Glutamatergic neuron (in vitro differentiated cells): ENCODE measurements around the gene CLK2. TPM values are rescaled to one million over a fixed set of nuclear protein-coding genes. Genes with fewer than 3 reads are reported as not detected.

Experiments
- DNase-seq: peaks from one replicate; pipeline ENCODE4 v3.0.0; 2022
- H3K27ac Mint-ChIP-seq: one replicate; pipeline ENCODE4 v1.8.0; 2020; ENCODE audit warnings: mild to moderate bottlenecking, mixed read lengths, inconsistent platforms; ENCODE audit not compliant: unreplicated experiment
- H3K27me3 Mint-ChIP-seq: one replicate; pipeline ENCODE4 v1.8.0; 2020; ENCODE audit warnings: mild to moderate bottlenecking, moderate library complexity, mixed read lengths, inconsistent platforms; ENCODE audit not compliant: unreplicated experiment
- H3K36me3 Mint-ChIP-seq: one replicate; pipeline ENCODE4 v1.8.0; 2020; ENCODE audit warnings: mild to moderate bottlenecking, mixed read lengths, inconsistent platforms; ENCODE audit not compliant: unreplicated experiment
- H3K4me1 Mint-ChIP-seq: one replicate; pipeline ENCODE4 v1.8.0; 2020; ENCODE audit warnings: mild to moderate bottlenecking, low read depth, mixed read lengths, inconsistent platforms; ENCODE audit not compliant: unreplicated experiment
- H3K4me3 Mint-ChIP-seq: one replicate; pipeline ENCODE4 v1.8.0; 2020; ENCODE audit warnings: mild to moderate bottlenecking, mixed read lengths, inconsistent platforms; ENCODE audit not compliant: unreplicated experiment
- H3K9me3 Mint-ChIP-seq: one replicate; pipeline ENCODE4 v1.8.0; 2020; ENCODE audit warnings: mild to moderate bottlenecking, moderate library complexity, mixed read lengths, inconsistent platforms; ENCODE audit not compliant: unreplicated experiment
- CTCF ChIP-seq: fragments of 200-600 bp; sonication (generic); IDR thresholded peaks from one replicate; pipeline ENCODE4 v1.5.0; 2021; ENCODE audit not compliant: partially characterized antibody, unreplicated experiment
- long read RNA-seq: library from polyadenylated mRNA; unstranded; transcript quantifications from one replicate; pipeline ENCODE4 v2.0.0, GENCODE V29; 2020; ENCODE audit not compliant: unreplicated experiment
- total RNA-seq: library from RNA; stranded (reverse); fragmentation: NEBNext Ultra II Directional; extraction: Animal tissue kit (Norgen Biotek cat#: 25700); gene quantifications from one replicate; pipeline ENCODE4 v1.2.1, GENCODE V29; 2021; ENCODE audit not compliant: unreplicated experiment

CLK2 gene
- total RNA-seq: 74.8 TPM
- long read RNA-seq, partial matches to known transcripts: 0 of 3 reads
- long read RNA-seq, other reads (novel, unspliced or antisense): 2 of 3 reads

DNA sequence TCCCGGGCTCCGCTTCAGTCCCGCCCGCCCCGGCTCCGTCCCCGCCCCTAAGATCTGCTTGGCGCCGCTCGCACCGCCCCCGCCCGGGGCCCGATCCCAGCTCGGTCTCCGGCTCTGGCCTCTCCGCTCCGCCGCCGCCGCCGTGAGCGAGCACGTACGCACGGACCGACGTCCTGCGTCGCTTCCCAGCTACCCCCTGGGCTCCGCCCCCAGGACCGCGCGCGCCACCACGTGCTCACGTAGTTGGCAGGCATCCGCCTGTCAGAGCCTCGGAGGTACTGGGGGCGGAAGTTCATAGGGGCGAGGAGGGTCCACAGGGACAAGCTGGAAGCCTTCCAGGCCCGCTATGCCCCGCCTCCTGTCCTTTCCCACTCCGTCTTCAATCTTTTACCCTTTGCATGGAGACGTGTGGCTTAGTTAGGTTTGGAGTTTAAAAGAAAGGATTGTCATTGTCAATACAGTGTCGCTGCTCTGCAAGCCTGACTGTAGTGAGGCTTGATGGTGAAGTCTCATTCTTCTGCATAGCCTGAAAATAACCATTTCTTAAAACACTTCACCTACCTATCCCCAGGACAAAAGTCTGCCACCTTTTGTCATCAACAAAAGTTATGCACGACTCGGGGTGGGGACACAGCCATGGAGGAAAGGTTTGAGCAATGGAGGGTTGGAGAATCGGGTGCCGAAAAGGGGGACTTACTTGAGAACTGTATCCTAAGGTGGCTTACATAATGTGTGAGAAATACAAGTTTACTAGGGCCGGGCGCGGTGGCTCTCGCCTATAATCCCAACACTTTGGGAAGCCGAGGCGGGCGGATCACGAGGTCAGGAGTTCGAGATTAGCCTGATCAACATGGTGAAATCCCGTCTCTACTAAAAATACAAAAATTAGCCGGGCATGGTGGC, at the start of gene CLK2:
TSS of gene CLK2 (minus strand) at position 162 of the 903 bp plus-strand sequence. CDS start 2,527 bp downstream, outside the sequence.
- H3K4me3 Mint-ChIP-seq: peak within 1 kb of the TSS; percentile 100
- TF ChIP-seq CTCF: no peak
- peak within 1 kb of the TSS; percentile 93 for H3K27ac Mint-ChIP-seq
- peaks cover 15% of the 10 kb centered on the region for H3K9me3 Mint-ChIP-seq
- peaks cover 13% of the 10 kb centered on the region for H3K4me1 Mint-ChIP-seq
- H3K36me3 Mint-ChIP-seq: no peaks in the 10 kb centered on the region
- H3K27me3 Mint-ChIP-seq: peaks cover 11% of the 10 kb centered on the region
- DNase-seq: peak; percentile 98

- DNase-seq: peak; percentile 51
- H3K4me1 Mint-ChIP-seq: peaks cover 18% of the 10 kb centered on the region
- H3K27ac Mint-ChIP-seq: peak overlapping the region; percentile 100
- H3K4me3 Mint-ChIP-seq: peak overlapping the region; percentile 97
- TF ChIP-seq CTCF: no peak
- H3K36me3 Mint-ChIP-seq: no peaks in the 10 kb centered on the region
- H3K9me3 Mint-ChIP-seq: peaks cover 30% of the 10 kb centered on the region
- peaks cover 33% of the 10 kb centered on the region for H3K27me3 Mint-ChIP-seq
Measured at GRCh38 chr1:155322571-155322952, 49.3 kb upstream of the CLK2 start.

DNA sequence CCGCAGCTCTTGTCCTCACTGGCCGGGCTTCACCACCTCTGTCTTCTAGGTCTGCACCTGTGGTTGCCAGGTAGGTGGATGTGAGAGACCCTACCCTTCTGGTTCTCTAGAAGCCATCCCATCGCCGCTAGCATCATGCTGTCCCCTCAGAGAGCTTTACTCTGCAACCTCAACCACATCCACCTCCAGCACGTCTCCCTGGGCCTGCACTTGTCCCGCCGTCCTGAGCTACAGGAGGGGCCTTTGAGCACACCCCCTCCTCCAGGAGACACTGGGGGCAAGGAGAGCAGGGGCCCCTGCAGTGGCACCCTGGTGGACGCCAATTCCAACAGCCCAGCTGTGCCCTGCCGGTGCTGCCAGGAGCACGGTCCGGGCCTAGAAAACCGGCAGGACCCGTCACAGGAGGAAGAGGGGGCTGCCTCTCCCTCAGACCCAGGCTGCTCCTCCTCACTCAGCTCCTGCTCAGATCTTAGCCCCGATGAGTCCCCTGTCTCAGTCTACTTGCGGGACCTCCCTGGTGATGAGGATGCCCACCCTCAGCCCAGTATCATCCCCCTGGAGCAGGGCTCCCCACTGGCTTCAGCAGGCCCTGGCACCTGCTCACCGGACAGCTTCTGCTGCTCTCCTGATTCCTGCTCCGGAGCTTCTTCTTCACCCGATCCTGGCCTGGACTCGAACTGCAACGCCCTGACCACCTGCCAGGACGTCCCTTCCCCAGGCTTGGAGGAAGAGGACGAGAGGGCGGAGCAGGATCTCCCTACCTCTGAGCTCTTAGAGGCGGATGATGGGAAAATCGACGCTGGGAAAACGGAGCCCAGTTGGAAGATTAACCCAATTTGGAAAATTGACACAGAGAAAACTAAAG, 48.6 kb upstream of the CLK2 start:
- peaks cover 18% of the 10 kb centered on the region for H3K4me1 Mint-ChIP-seq
- peak overlapping the region; percentile 100 for H3K27ac Mint-ChIP-seq
- no peak for TF ChIP-seq CTCF
- peak overlapping the region; percentile 97 for H3K4me3 Mint-ChIP-seq
- no peak for DNase-seq
- no peaks in the 10 kb centered on the region for H3K36me3 Mint-ChIP-seq
- H3K9me3 Mint-ChIP-seq: peaks cover 28% of the 10 kb centered on the region
- H3K27me3 Mint-ChIP-seq: peaks cover 33% of the 10 kb centered on the region

- H3K4me3 Mint-ChIP-seq: peak within 1 kb of the TSS; percentile 97
- peaks cover 15% of the 10 kb centered on the region for H3K4me1 Mint-ChIP-seq
- TF ChIP-seq CTCF: no peak
- H3K36me3 Mint-ChIP-seq: no peaks in the 10 kb centered on the region
- peaks cover 25% of the 10 kb centered on the region for H3K9me3 Mint-ChIP-seq
- H3K27ac Mint-ChIP-seq: peak within 1 kb of the TSS; percentile 100
- peaks cover 30% of the 10 kb centered on the region for H3K27me3 Mint-ChIP-seq
- peak; percentile 96 for DNase-seq
Measured at GRCh38 chr1:155320661-155321617, 47.6 kb upstream of the CLK2 start, which contains the start of gene RUSC1. Gene RUSC1 (plus strand): TSS chr1:155320894. CDS start chr1:155321774, 880 bp downstream.
